ENCODE measurements around the gene DNAH8. TPM values are rescaled to one million over a fixed set of nuclear protein-coding genes. Genes with fewer than 3 reads are reported as not detected.

DNAH8 gene
- total and polyA plus RNA-seq, 4 donors, result 0.01 to 0.37 (median 0.11) TPM

- Histone ChIP-seq H3K9me3 (ENCODE audit: control insufficient read depth in 4 of 4, insufficient read depth in 3 of 4, low read length in 3 of 4) (no peaks in the 10 kb centered on the region), H3K27me3 (ENCODE audit: control insufficient read depth in 3 of 3, insufficient read depth in 3 of 3, low read length in 2 of 3) (peaks cover 0 to 2% (median 0%) of the 10 kb centered on the region in 3 donors), H3K27ac (ENCODE audit: low read depth in 1 of 2, low read length in 1 of 2) (no peak overlapping the region), H3K9ac (ENCODE audit: insufficient read depth in 1 of 2, low read length in 2 of 2) (no peak overlapping the region), H3K4me3 (no peak overlapping the region), H3K4me1 (ENCODE audit: control insufficient read depth in 5 of 5, insufficient read depth in 5 of 5, low read length in 5 of 5) (no peaks in the 10 kb centered on the region), H3K36me3 (ENCODE audit: control insufficient read depth in 4 of 4, insufficient read depth in 4 of 4, low read length in 4 of 4) (no peaks in the 10 kb centered on the region)
- no peak for TF ChIP-seq CTCF (IDR thresholded peaks at IDR 0.05; ENCODE audit: control extremely low read depth, extremely low read depth)
- 85 to 88% methylated on average over 4 of the region's 4 CpGs for WGBS, 2 donors
- no peak for ATAC-seq (ENCODE audit: insufficient read depth, low FRiP score)
- no peak for DNase-seq
Measured at GRCh38 chr6:38943964-38944363, 228.9 kb downstream of the DNAH8 start.

GRCh38 chr6:38944655-38945279 is 229.7 kb downstream of the DNAH8 start:
- ATAC-seq (ENCODE audit: insufficient read depth, low FRiP score) (no peak), DNase-seq (no peak)
- WGBS, 2 donors, result 88 to 89% methylated on average over 1 of the region's 1 CpG
- no peak for TF ChIP-seq CTCF (IDR thresholded peaks at IDR 0.05; ENCODE audit: control extremely low read depth, extremely low read depth)
- Histone ChIP-seq H3K36me3 (ENCODE audit: control insufficient read depth in 4 of 4, insufficient read depth in 4 of 4, low read length in 4 of 4) (no peaks in the 10 kb centered on the region), H3K27me3 (ENCODE audit: control insufficient read depth in 3 of 3, insufficient read depth in 3 of 3, low read length in 2 of 3) (peaks cover 0 to 2% (median 0%) of the 10 kb centered on the region in 3 donors), H3K4me3 (no peak overlapping the region), H3K4me1 (ENCODE audit: control insufficient read depth in 5 of 5, insufficient read depth in 5 of 5, low read length in 5 of 5) (no peaks in the 10 kb centered on the region), H3K27ac (ENCODE audit: low read depth in 1 of 2, low read length in 1 of 2) (no peak overlapping the region), H3K9me3 (ENCODE audit: control insufficient read depth in 4 of 4, insufficient read depth in 3 of 4, low read length in 3 of 4) (no peaks in the 10 kb centered on the region), H3K9ac (ENCODE audit: insufficient read depth in 1 of 2, low read length in 2 of 2) (no peak overlapping the region)

- H3K4me1 ChIP-seq (ENCODE audit: control insufficient read depth in 5 of 5, insufficient read depth in 5 of 5, low read length in 5 of 5), result no peaks in the 10 kb centered on the region
- H3K27ac ChIP-seq (ENCODE audit: low read depth in 1 of 2, low read length in 1 of 2), result no peak overlapping the region
- H3K36me3 ChIP-seq (ENCODE audit: control insufficient read depth in 4 of 4, insufficient read depth in 4 of 4, low read length in 4 of 4), result no peaks in the 10 kb centered on the region
- H3K9ac ChIP-seq (ENCODE audit: insufficient read depth in 1 of 2, low read length in 2 of 2), result no peak overlapping the region
- DNase-seq (no peak), ATAC-seq (ENCODE audit: insufficient read depth, low FRiP score) (no peak)
- TF ChIP-seq CTCF (IDR thresholded peaks at IDR 0.05; ENCODE audit: control extremely low read depth, extremely low read depth), result no peak
- H3K27me3 ChIP-seq (ENCODE audit: control insufficient read depth in 3 of 3, insufficient read depth in 3 of 3, low read length in 2 of 3), result no peaks in the 10 kb centered on the region
- WGBS, 2 donors, result 86 to 96% methylated on average over 2 of the region's 2 CpGs
- H3K9me3 ChIP-seq (ENCODE audit: control insufficient read depth in 4 of 4, insufficient read depth in 3 of 4, low read length in 3 of 4), result peaks cover 0 to 3% (median 0%) of the 10 kb centered on the region in 4 donors
- no peak overlapping the region for H3K4me3 ChIP-seq
Measured at GRCh38 chr6:38955861-38956260, 240.8 kb downstream of the DNAH8 start.

- Histone ChIP-seq H3K4me3 (no peak overlapping the region), H3K36me3 (ENCODE audit: control insufficient read depth in 4 of 4, insufficient read depth in 4 of 4, low read length in 4 of 4) (no peaks in the 10 kb centered on the region), H3K27me3 (ENCODE audit: control insufficient read depth in 3 of 3, insufficient read depth in 3 of 3, low read length in 2 of 3) (no peaks in the 10 kb centered on the region), H3K9me3 (ENCODE audit: control insufficient read depth in 4 of 4, insufficient read depth in 3 of 4, low read length in 3 of 4) (peaks cover 0 to 3% (median 0%) of the 10 kb centered on the region in 4 donors), H3K4me1 (ENCODE audit: control insufficient read depth in 5 of 5, insufficient read depth in 5 of 5, low read length in 5 of 5) (no peaks in the 10 kb centered on the region), H3K27ac (ENCODE audit: low read depth in 1 of 2, low read length in 1 of 2) (no peak overlapping the region), H3K9ac (ENCODE audit: insufficient read depth in 1 of 2, low read length in 2 of 2) (no peak overlapping the region)
- no peak for ATAC-seq (ENCODE audit: insufficient read depth, low FRiP score)
- TF ChIP-seq CTCF (IDR thresholded peaks at IDR 0.05; ENCODE audit: control extremely low read depth, extremely low read depth), result no peak
- DNase-seq, result no peak
Measured at GRCh38 chr6:38957426-38957825, 242.3 kb downstream of the DNAH8 start.
